Astrocyte (in vitro differentiated cells and primary cell): ENCODE results near the gene LVRN. TPM values are rescaled to one million over a fixed set of nuclear protein-coding genes. Genes with fewer than 3 reads are reported as not detected.

ENCODE experiments used
- total RNA-seq: library from RNA; stranded (reverse); gene quantifications from 2 replicates; pipeline ENCODE4 v1.2.1, GENCODE V29; 2021

Gene LVRN
- total RNA-seq, 1 donor from 2014 or later, result 0.64 TPM

Other genes starting within 250 kb of the LVRN start
- 3.9 and 6.1 TPM in 2 replicates for gene CDO1, start 145.8 kb upstream of the LVRN start, total RNA-seq
- 58.3 and 66.3 TPM in 2 replicates for gene ATG12, start 120.9 kb upstream of the LVRN start, total RNA-seq
- gene AP3S1, start 120.5 kb upstream of the LVRN start, total RNA-seq, result 108 and 110 TPM in 2 replicates
- not detected in 2 replicates for gene ARL14EPL, start 70.0 kb downstream of the LVRN start, total RNA-seq
- 18.1 and 18.4 TPM in 2 replicates for gene COMMD10, start 122.5 kb downstream of the LVRN start, total RNA-seq